RWPE1 (cell line): ENCODE measurements around the gene NEAT1.

Experiments
- CTCF ChIA-PET: fragments of 350-600 bp; sonication (Branson Sonifier 250); formaldehyde crosslinking; extraction: SDS; loops from one replicate; lab custom pipeline; 2021; lab: Yijun Ruan, JAX
- POLR2A ChIA-PET: fragments of 400-600 bp; formaldehyde crosslinking; extraction: SDS; loops from one replicate; lab custom pipeline; 2020; ENCODE audit warnings: antibody characterized with exemption; ENCODE audit not compliant: low non-redundant PET; lab: Yijun Ruan, JAX
- DNase-seq: peaks from one replicate; pipeline ENCODE4 v3.0.0; 2012; ENCODE audit warnings: low spot score
- H3K27ac ChIP-seq: fragments of 450-650 bp; 2 replicates; pipeline ENCODE4 v1.5.1; 2017
- TF ChIP-seq, protein P1 (sequence below): fragments of 450-650 bp; conservative IDR thresholded peaks from 2 replicates; pipeline ENCODE4 v1.5.1; 2017; ENCODE audit warnings: low read depth, mild to moderate bottlenecking

NEAT1 gene

DNA sequence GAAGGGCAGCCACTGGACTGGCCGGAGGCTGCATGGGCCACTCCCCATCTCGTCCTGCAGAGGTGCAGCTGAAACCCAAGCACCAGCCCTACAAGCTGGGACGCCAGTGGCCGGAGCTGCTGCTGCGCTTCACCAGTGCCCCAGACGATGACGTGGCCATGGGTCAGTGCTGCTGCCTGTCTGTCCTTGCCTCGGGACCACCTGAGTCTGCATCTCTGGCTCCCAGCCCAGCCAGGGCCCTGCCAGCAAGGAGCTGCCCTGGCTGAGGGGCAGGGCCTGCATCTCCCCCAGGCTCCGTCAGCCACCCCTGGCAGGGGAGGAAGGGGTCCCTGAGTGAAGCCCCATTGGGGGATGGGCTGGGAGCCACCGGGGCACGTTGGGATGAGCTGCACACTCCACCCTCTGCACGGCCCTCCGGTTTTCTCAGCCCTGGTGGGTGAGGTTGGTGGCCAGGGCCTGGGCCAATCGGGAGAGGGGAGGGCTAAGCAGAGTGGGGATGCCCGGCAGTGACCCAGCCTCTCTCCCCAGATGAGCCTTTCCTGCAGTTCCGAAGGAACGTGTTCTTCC, 29.0 kb upstream of the NEAT1 start:
- TF ChIP-seq, protein P1, sequence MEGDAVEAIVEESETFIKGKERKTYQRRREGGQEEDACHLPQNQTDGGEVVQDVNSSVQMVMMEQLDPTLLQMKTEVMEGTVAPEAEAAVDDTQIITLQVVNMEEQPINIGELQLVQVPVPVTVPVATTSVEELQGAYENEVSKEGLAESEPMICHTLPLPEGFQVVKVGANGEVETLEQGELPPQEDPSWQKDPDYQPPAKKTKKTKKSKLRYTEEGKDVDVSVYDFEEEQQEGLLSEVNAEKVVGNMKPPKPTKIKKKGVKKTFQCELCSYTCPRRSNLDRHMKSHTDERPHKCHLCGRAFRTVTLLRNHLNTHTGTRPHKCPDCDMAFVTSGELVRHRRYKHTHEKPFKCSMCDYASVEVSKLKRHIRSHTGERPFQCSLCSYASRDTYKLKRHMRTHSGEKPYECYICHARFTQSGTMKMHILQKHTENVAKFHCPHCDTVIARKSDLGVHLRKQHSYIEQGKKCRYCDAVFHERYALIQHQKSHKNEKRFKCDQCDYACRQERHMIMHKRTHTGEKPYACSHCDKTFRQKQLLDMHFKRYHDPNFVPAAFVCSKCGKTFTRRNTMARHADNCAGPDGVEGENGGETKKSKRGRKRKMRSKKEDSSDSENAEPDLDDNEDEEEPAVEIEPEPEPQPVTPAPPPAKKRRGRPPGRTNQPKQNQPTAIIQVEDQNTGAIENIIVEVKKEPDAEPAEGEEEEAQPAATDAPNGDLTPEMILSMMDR: no peak
- H3K27ac ChIP-seq: peak overlapping the region; percentile 100
- CTCF ChIA-PET: no interaction called here
- POLR2A ChIA-PET: interaction anchor here (0.5 kb wide), 1 partner anchor 64 kb away, joined by 5 read pairs; no protein-coding TSS in a partner anchor
- DNase-seq: no peak

DNA sequence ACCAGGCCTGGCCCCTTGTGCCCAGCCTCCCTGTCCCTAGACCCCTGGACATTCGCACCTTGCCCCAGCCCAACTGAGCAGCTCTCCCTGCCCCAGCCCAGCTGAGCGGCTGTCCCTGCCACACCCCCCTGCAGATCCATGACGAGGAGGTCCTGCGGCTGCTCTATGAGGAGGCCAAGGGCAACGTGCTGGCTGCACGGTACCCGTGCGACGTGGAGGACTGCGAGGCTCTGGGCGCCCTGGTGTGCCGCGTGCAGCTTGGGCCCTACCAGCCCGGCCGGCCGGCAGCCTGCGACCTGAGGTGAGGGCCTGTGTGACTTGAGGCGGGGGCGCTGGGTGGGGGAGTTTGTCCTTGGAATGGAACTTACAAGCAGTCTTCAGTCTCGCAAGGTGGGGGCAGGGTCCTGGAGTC, 28.5 kb upstream of the NEAT1 start:
- DNase-seq: no peak
- TF ChIP-seq, protein P1: no peak
- CTCF ChIA-PET: interaction anchor here (0.7 kb wide), 1 partner anchor 7 kb away, joined by 3 read pairs; the partner anchor contains the start of gene FRMD8
- H3K27ac ChIP-seq: peak overlapping the region; percentile 100
- POLR2A ChIA-PET: interaction anchor here (0.5 kb wide), 1 partner anchor 63 kb away, joined by 5 read pairs; no protein-coding TSS in a partner anchor

DNA sequence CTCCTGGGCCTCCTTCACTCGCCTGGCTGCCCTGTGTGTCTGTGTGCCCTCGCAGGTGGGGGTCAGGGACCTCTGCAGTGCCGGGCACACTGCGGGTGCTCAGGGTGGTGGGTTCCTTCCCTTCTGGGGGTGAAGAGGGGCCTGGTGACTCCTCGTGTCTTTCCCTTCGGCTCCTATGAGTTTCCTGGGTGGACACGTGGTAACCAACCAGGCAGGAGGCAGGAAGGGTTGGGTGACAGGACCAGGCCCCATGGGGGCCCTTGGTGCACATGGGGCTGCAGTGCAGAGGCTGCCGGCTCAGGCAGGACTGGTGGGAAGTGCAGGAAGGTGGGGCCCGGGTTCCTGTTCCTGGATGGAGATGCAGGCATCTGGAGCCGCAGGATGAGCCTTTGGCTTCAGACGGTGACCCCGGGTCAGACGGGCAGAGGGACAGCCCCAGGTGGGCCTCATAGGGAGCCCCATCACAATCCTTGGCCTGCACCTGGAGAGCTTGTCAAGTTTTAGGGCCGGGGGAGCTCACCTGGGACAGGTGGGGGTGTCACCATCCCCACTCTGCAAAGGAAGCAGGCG, 26.6 kb upstream of the NEAT1 start:
- TF ChIP-seq, protein P1: no peak
- ChIA-PET POLR2A (no interaction called here), CTCF (interaction anchor here (1.6 kb wide), 1 partner anchor 20 kb away, joined by 3 read pairs; no protein-coding TSS in a partner anchor)
- no peak for DNase-seq
- peak overlapping the region; percentile 28 for H3K27ac ChIP-seq

DNA sequence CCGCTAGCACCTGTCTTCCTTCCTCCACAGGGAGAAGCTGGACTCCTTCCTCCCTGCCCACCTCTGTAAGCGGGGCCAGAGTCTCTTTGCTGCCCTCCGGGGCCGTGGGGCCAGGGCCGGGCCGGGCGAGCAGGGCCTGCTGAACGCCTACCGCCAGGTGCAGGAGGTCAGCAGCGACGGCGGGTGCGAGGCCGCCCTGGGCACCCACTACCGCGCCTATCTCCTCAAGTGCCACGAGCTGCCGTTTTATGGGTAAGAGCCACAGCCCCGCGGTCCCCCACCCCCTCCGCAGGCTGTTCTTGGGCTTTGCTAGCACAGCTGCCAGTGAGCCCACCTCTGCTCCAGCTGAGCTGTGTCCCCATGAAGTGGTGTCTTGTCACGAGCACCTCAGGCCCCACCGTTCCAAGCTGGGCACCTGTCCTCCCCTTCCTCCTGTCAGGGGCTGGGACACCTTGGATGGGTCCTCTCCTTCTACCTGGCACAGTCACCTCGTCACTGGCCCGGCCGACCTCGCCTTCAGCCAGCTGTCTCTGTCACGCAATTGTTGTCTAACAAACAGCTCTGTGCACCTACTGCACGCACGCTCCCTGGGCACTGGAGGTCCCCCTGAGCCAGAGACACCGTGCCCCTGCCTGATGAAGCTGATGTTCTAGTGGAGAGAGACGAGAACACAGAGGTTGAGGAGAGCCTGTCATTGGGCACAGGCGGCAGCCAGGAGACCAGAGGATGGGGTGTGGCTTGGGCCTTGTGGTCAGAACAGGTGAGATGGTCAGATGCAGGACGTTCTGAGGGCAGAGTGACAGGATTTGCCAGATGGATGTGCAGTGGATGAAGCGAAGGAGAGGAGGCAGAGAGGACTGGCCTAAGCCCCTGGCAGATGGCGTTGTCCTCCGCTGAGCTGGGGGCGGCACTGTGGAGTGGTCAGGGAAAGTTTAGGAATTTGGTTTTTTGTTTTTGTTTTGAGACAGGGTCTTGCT, 25.5 kb upstream of the NEAT1 start:
- no peak for DNase-seq
- ChIA-PET POLR2A (no interaction called here), CTCF (interaction anchor here (1.6 kb wide), 1 partner anchor 19 kb away, joined by 3 read pairs; no protein-coding TSS in a partner anchor)
- H3K27ac ChIP-seq: peak overlapping the region; percentile 28
- TF ChIP-seq, protein P1: no peak

DNA sequence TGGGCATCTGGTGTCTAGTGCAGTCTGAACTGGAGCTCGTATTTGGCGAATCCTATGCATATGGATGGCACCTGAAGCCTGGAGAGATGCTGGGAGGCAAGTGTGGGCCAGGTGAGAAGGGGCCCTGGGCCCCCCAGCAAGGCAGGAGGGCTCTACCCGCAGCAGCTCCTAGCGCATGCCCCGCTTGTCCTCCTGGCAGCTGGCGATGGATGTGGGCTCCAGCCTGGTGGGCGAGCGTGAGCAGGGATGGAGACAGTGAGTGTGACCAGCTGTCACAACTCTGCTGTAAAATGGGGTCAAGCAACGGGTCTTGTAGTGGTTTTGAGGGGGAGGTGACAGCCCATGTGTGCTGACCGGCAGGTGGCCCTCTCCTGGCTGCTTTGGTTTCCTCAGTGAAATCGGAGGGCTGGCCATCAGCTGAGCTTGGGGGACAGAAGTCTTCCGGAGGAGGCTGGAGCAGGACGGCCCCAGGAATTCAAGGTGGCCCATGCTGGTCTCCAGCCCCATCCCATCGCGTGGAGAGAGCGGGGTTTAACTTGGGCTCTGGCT, 24.2 kb upstream of the NEAT1 start:
- TF ChIP-seq, protein P1: no peak
- ChIA-PET CTCF (no interaction called here), POLR2A (no interaction called here)
- peak overlapping the region; percentile 28 for H3K27ac ChIP-seq
- DNase-seq: no peak

DNA sequence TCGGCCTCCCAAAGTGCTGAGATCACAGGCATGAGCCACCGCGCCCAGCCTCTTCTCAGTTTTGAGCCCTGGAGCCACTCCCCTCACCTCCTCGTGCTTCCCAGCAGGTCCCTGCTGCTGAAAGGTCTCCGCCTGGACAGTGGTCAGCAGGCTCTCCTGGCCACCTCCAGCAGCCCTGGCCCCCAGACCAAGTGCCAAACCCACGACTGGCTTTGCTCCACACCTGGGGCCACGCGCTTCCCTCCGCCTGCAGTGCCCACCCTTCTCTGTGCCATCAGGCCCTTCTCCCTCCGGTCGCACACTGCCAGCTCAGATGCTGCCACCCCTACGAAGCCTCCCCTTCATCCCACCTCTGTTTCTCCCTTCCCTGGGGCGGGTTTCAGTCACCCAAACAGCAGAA, 23.3 kb upstream of the NEAT1 start:
- TF ChIP-seq, protein P1: no peak
- CTCF ChIA-PET: no interaction called here
- POLR2A ChIA-PET: no interaction called here

More for the DNA sequence above, 23.3 kb upstream of the NEAT1 start:
- H3K27ac ChIP-seq: peak overlapping the region; percentile 15
- DNase-seq: no peak
